Liver (tissue), 9 donors: Measurements from ENCODE around the gene IRF4. TPM values are rescaled to one million over a fixed set of nuclear protein-coding genes. Genes with fewer than 3 reads are reported as not detected.

Experiments
- DNase-seq: peaks from one replicate; pipeline ENCODE4 v3.0.0-alpha.2; 2017; ENCODE audit warnings: low spot score
- H3K27ac ChIP-seq, 2 donors: one replicate each; pipeline ENCODE4 v1.7.0; 2013; ENCODE audit warnings: inconsistent platforms in 2 of 2, low read length in 2 of 2, control low read depth in 1 of 2, low read depth in 1 of 2, mild to moderate bottlenecking in 1 of 2
- H3K27me3 ChIP-seq, 4 donors: one replicate each; pipeline versions ENCODE4 v1.6.1 to v1.7.0; 2013; ENCODE audit warnings: low read length in 3 of 4, inconsistent platforms in 1 of 4, mild to moderate bottlenecking in 1 of 4, moderate library complexity in 1 of 4; ENCODE audit not compliant: control insufficient read depth in 4 of 4, insufficient read depth in 4 of 4
- H3K36me3 ChIP-seq, 4 donors: one replicate each; pipeline versions ENCODE4 v1.6.1 to v1.7.0; 2013; ENCODE audit warnings: low read length in 3 of 4, mild to moderate bottlenecking in 3 of 4, low read depth in 1 of 4, moderate library complexity in 1 of 4; ENCODE audit not compliant: control insufficient read depth in 4 of 4, insufficient read depth in 3 of 4
- H3K4me1 ChIP-seq, 4 donors: one replicate each; pipeline versions ENCODE4 v1.6.1 to v1.7.0; 2013; ENCODE audit warnings: low read length in 3 of 4, mild to moderate bottlenecking in 3 of 4, moderate library complexity in 1 of 4; ENCODE audit not compliant: control insufficient read depth in 4 of 4, insufficient read depth in 4 of 4
- H3K4me3 ChIP-seq, 3 donors: one replicate each; pipeline versions ENCODE4 v1.6.1 to v1.7.0; 2013; ENCODE audit warnings: low read length in 3 of 3, control low read depth in 1 of 3, low read depth in 1 of 3, mild to moderate bottlenecking in 1 of 3
- H3K9ac ChIP-seq, 2 donors: one replicate each; pipeline ENCODE4 v1.7.0; 2013; ENCODE audit warnings: low read length in 2 of 2, mild to moderate bottlenecking in 2 of 2, moderate library complexity in 2 of 2, control low read depth in 1 of 2, low read depth in 1 of 2
- H3K9me3 ChIP-seq, 4 donors: one replicate each; pipeline versions ENCODE4 v1.6.1 to v1.7.0; 2013; ENCODE audit warnings: low read length in 3 of 4; ENCODE audit not compliant: control insufficient read depth in 4 of 4
- EGR1 ChIP-seq, 2 donors: IDR thresholded peaks; 2 replicates each; pipeline ENCODE4 v1.6.1; 2016 to 2018; ENCODE audit warnings: antibody characterized with exemption in 2 of 2, low read depth in 2 of 2
- FOXA1 ChIP-seq: IDR thresholded peaks from 2 replicates; pipeline ENCODE4 v1.6.1; 2016; ENCODE audit warnings: antibody characterized with exemption
- FOXA2 ChIP-seq: IDR thresholded peaks from 2 replicates; pipeline ENCODE4 v1.6.1; 2016; ENCODE audit warnings: antibody characterized with exemption
- GABPA ChIP-seq, 2 donors: IDR thresholded peaks in 1 of 2; conservative IDR thresholded peaks in 1 of 2; 2 replicates each; pipeline ENCODE4 v1.6.1; 2016; ENCODE audit warnings: antibody characterized with exemption in 2 of 2, mild to moderate bottlenecking in 1 of 2, moderate library complexity in 1 of 2
- HNF4A ChIP-seq, 2 donors: conservative IDR thresholded peaks; 2 replicates each; pipeline ENCODE4 v1.6.1; 2016; ENCODE audit warnings: antibody characterized with exemption in 2 of 2, mild to moderate bottlenecking in 2 of 2
- HNF4G ChIP-seq: IDR thresholded peaks from 2 replicates; pipeline ENCODE4 v1.6.1; 2016; ENCODE audit warnings: antibody characterized with exemption
- JUND ChIP-seq, 2 donors: IDR thresholded peaks; 2 replicates each; pipeline ENCODE4 v1.6.1; 2016; ENCODE audit warnings: antibody characterized with exemption in 2 of 2
- NR2F2 ChIP-seq: IDR thresholded peaks from 2 replicates; pipeline ENCODE4 v1.6.1; 2016; ENCODE audit warnings: antibody characterized with exemption
- RAD21 ChIP-seq, 2 donors: IDR thresholded peaks; 2 replicates each; pipeline ENCODE4 v1.6.1; 2016; ENCODE audit warnings: antibody characterized with exemption in 2 of 2, mild to moderate bottlenecking in 2 of 2
- RXRA ChIP-seq, 2 donors: IDR thresholded peaks; 2 replicates each; pipeline ENCODE4 v1.6.1; 2017 to 2018; ENCODE audit warnings: antibody characterized with exemption in 2 of 2, mild to moderate bottlenecking in 1 of 2
- SP1 ChIP-seq: IDR thresholded peaks from 2 replicates; pipeline ENCODE4 v1.6.1; 2018; ENCODE audit warnings: antibody characterized with exemption, mild to moderate bottlenecking
- TAF1 ChIP-seq: conservative IDR thresholded peaks from 2 replicates; pipeline ENCODE4 v1.6.1; 2016; ENCODE audit warnings: antibody characterized with exemption, mild to moderate bottlenecking
- YY1 ChIP-seq: IDR thresholded peaks from 2 replicates; pipeline ENCODE4 v1.6.1; 2016; ENCODE audit warnings: antibody characterized with exemption, mild to moderate bottlenecking
- WGBS: extraction: QIAGEN DNeasy Blood & Tissue Kit; methylation state at CpG from one replicate; pipeline ENCODE4 v1.1.7; 2013; 5-methylcytosine and 5-hydroxymethylcytosine counted together
- polyA plus RNA-seq, 2 donors: library from polyadenylated mRNA; stranded (reverse) in 1 of 2; unstranded in 1 of 2; fragments of 200-250 nt in 1 of 2; fragments of >200 nt in 1 of 2; fragmentation: Nextera tagmentation in 1 of 2; extraction: Ambion mirVana in 1 of 2; gene quantifications; one replicate each; pipeline versions ENCODE4 v1.2.1 to v1.2.3, GENCODE V29; 2013 to 2015
- total RNA-seq, 2 donors: library from RNA; depleted of rRNA; stranded (reverse); fragments of >200 nt; gene quantifications; one replicate each; pipeline ENCODE4 v1.2.3, GENCODE V29; 2014
- TF ChIP-seq, protein P1 (sequence below): IDR thresholded peaks from 2 replicates; pipeline ENCODE4 v1.6.1; 2016; ENCODE audit warnings: antibody characterized with exemption
- TF ChIP-seq, protein P2 (sequence below): IDR thresholded peaks from 2 replicates; pipeline ENCODE4 v1.6.1; 2016; ENCODE audit warnings: antibody characterized with exemption
- TF ChIP-seq, protein P3 (sequence below): IDR thresholded peaks from 2 replicates; pipeline ENCODE4 v1.6.1; 2016; ENCODE audit warnings: antibody characterized with exemption
- TF ChIP-seq, protein P4 (sequence below): fragments of 150-350 bp; IDR thresholded peaks from 2 replicates; pipeline ENCODE4 v1.5.1; 2017; ENCODE audit warnings: improper control_type of control experiment, low read depth, low read length; ENCODE audit not compliant: missing input control
- TF ChIP-seq, protein P5 (sequence below): IDR thresholded peaks from 2 replicates; pipeline ENCODE4 v1.6.1; 2016; ENCODE audit warnings: antibody characterized with exemption, mild to moderate bottlenecking
- donor health status: healthy.
- donor health status: healthy.
- donor health status: healthy.
- donor health status: healthy.
- donor health status: healthy.

IRF4 gene
- total and polyA plus RNA-seq, 4 donors: 0.68 to 1.6 (median 1.1) TPM

DNA sequence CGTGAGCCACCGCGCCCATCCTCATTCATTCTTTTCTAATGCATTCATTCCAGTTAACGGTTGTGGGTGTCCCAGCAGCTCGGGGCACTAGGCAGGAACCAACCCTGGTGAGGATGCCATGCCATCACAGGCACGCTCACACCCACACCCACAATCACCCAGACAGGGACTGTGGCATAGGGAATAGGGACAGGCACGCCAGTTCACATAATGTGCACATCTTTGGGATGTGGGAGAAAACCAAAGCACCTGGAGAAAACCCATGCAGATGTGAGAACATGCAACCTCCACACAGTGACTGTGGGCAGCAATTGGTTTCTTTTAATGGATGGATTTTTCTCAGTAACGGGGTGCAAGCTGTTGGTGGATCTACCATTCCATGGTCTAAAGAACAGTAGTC is 64.3 kb downstream of the IRF4 start:
- peaks cover 0 to 2% (median 0%) of the 10 kb centered on the region in 4 donors for H3K27me3 ChIP-seq
- no peak for DNase-seq
- no peak overlapping the region for H3K4me3 ChIP-seq
- WGBS: 91% methylated on average over 8 of the region's 8 CpGs
- H3K36me3 ChIP-seq: no peaks in the 10 kb centered on the region
- no peak for TF ChIP-seq RXRA (IDR thresholded peaks at IDR 0.05)
- TF ChIP-seq, protein P1, sequence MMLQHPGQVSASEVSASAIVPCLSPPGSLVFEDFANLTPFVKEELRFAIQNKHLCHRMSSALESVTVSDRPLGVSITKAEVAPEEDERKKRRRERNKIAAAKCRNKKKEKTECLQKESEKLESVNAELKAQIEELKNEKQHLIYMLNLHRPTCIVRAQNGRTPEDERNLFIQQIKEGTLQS: no peak
- TF ChIP-seq, protein P2, sequence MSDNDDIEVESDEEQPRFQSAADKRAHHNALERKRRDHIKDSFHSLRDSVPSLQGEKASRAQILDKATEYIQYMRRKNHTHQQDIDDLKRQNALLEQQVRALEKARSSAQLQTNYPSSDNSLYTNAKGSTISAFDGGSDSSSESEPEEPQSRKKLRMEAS: no peak
- TF ChIP-seq EGR1 (IDR thresholded peaks at IDR 0.05; ENCODE audit: low read depth in 2 of 2): no peak
- TF ChIP-seq, protein P3, sequence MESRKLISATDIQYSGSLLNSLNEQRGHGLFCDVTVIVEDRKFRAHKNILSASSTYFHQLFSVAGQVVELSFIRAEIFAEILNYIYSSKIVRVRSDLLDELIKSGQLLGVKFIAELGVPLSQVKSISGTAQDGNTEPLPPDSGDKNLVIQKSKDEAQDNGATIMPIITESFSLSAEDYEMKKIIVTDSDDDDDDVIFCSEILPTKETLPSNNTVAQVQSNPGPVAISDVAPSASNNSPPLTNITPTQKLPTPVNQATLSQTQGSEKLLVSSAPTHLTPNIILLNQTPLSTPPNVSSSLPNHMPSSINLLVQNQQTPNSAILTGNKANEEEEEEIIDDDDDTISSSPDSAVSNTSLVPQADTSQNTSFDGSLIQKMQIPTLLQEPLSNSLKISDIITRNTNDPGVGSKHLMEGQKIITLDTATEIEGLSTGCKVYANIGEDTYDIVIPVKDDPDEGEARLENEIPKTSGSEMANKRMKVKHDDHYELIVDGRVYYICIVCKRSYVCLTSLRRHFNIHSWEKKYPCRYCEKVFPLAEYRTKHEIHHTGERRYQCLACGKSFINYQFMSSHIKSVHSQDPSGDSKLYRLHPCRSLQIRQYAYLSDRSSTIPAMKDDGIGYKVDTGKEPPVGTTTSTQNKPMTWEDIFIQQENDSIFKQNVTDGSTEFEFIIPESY: no peak
- no peak for TF ChIP-seq RAD21 (IDR thresholded peaks at IDR 0.05)
- TF ChIP-seq NR2F2: no peak
- TF ChIP-seq JUND (IDR thresholded peaks at IDR 0.05): no peak
- TF ChIP-seq FOXA1: no peak
- TF ChIP-seq GABPA (IDR thresholded peaks at IDR 0.05 in 1 of 2, conservative IDR thresholded peaks at IDR 0.05 in 1 of 2): no peak
- TF ChIP-seq SP1: no peak
- TF ChIP-seq, protein P4, sequence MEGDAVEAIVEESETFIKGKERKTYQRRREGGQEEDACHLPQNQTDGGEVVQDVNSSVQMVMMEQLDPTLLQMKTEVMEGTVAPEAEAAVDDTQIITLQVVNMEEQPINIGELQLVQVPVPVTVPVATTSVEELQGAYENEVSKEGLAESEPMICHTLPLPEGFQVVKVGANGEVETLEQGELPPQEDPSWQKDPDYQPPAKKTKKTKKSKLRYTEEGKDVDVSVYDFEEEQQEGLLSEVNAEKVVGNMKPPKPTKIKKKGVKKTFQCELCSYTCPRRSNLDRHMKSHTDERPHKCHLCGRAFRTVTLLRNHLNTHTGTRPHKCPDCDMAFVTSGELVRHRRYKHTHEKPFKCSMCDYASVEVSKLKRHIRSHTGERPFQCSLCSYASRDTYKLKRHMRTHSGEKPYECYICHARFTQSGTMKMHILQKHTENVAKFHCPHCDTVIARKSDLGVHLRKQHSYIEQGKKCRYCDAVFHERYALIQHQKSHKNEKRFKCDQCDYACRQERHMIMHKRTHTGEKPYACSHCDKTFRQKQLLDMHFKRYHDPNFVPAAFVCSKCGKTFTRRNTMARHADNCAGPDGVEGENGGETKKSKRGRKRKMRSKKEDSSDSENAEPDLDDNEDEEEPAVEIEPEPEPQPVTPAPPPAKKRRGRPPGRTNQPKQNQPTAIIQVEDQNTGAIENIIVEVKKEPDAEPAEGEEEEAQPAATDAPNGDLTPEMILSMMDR: no peak
- TF ChIP-seq, protein P5, sequence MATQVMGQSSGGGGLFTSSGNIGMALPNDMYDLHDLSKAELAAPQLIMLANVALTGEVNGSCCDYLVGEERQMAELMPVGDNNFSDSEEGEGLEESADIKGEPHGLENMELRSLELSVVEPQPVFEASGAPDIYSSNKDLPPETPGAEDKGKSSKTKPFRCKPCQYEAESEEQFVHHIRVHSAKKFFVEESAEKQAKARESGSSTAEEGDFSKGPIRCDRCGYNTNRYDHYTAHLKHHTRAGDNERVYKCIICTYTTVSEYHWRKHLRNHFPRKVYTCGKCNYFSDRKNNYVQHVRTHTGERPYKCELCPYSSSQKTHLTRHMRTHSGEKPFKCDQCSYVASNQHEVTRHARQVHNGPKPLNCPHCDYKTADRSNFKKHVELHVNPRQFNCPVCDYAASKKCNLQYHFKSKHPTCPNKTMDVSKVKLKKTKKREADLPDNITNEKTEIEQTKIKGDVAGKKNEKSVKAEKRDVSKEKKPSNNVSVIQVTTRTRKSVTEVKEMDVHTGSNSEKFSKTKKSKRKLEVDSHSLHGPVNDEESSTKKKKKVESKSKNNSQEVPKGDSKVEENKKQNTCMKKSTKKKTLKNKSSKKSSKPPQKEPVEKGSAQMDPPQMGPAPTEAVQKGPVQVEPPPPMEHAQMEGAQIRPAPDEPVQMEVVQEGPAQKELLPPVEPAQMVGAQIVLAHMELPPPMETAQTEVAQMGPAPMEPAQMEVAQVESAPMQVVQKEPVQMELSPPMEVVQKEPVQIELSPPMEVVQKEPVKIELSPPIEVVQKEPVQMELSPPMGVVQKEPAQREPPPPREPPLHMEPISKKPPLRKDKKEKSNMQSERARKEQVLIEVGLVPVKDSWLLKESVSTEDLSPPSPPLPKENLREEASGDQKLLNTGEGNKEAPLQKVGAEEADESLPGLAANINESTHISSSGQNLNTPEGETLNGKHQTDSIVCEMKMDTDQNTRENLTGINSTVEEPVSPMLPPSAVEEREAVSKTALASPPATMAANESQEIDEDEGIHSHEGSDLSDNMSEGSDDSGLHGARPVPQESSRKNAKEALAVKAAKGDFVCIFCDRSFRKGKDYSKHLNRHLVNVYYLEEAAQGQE: no peak
- no peak for TF ChIP-seq HNF4A (conservative IDR thresholded peaks at IDR 0.05)
- no peak for TF ChIP-seq FOXA2
- TF ChIP-seq TAF1: no peak
- H3K27ac ChIP-seq: no peak overlapping the region
- H3K9ac ChIP-seq: no peak overlapping the region
- peaks cover 0 to 1% (median 0%) of the 10 kb centered on the region in 4 donors for H3K9me3 ChIP-seq
- H3K4me1 ChIP-seq: no peaks in the 10 kb centered on the region

DNA sequence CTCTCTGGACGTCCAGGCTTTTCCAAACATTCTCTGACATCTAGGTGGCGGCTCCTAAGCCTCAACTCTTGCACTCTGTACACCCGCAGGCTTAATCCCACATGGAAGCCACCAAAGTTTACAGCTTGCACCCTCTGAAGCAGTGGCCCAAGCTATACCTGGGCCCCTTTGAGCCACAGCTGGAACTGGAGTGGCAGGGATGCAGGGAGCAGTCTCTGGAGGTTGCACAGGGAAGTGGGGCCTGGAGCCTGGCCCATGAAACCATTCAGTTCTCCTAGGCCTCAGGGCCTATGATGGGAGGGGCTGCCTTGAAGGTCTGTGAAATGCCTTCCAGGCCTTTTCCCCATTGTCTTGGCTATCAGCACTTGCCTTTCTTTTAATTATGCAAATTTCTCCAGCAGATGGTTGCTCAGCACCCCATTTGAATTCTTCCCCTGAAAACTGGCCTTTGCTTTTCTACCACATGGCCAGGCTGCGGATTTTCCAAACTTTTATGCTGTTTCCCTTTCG is 64.9 kb downstream of the IRF4 start:
- DNase-seq: no peak
- H3K27ac ChIP-seq: no peak overlapping the region
- 84% methylated on average over 5 of the region's 5 CpGs for WGBS
- no peaks in the 10 kb centered on the region for H3K36me3 ChIP-seq
- no peak overlapping the region for H3K9ac ChIP-seq
- H3K4me3 ChIP-seq: no peak overlapping the region
- H3K9me3 ChIP-seq: peaks cover 0 to 1% (median 0%) of the 10 kb centered on the region in 4 donors
- H3K27me3 ChIP-seq: peaks cover 0 to under 1% (median 0%) of the 10 kb centered on the region in 4 donors
- no peaks in the 10 kb centered on the region for H3K4me1 ChIP-seq
- TF ChIP-seq FOXA2 (no peak), RAD21 (IDR thresholded peaks at IDR 0.05) (no peak), TAF1 (no peak), GABPA (IDR thresholded peaks at IDR 0.05 in 1 of 2, conservative IDR thresholded peaks at IDR 0.05 in 1 of 2) (no peak), EGR1 (IDR thresholded peaks at IDR 0.05; ENCODE audit: low read depth in 2 of 2) (no peak), HNF4G (no peak), YY1 (no peak), FOXA1 (no peak), HNF4A (conservative IDR thresholded peaks at IDR 0.05) (no peak), JUND (IDR thresholded peaks at IDR 0.05) (no peak), SP1 (no peak), NR2F2 (no peak), RXRA (IDR thresholded peaks at IDR 0.05) (no peak)
- TF ChIP-seq, protein P3: no peak
- TF ChIP-seq, protein P1: no peak
- TF ChIP-seq, protein P2: no peak
